ENCODE data around the gene SSC5D. TPM values are rescaled to one million over a fixed set of nuclear protein-coding genes. Genes with fewer than 3 reads are reported as not detected.
A peak's percentile ranks its signal among the peaks of the same experiment; 100 is the strongest.

Gene SSC5D
- total RNA-seq, 1 donor from 2014 or later: 67.9 TPM

GRCh38 chr19:55454787-55455243, 33.4 kb upstream of the SSC5D start:
- no peak for DNase-seq (ENCODE audit: low spot score)

GRCh38 chr19:55455576-55456235, 32.5 kb upstream of the SSC5D start:
- no peak for DNase-seq (ENCODE audit: low spot score)

- DNase-seq (ENCODE audit: low spot score): no peak
Observed at GRCh38 chr19:55456347-55456746, 31.9 kb upstream of the SSC5D start.

GRCh38 chr19:55457683-55458457, 30.4 kb upstream of the SSC5D start:
- DNase-seq (ENCODE audit: low spot score): no peak

- DNase-seq (ENCODE audit: low spot score): no peak
Observed at GRCh38 chr19:55459551-55459949, 28.7 kb upstream of the SSC5D start.

GRCh38 chr19:55459950-55460657, 28.1 kb upstream of the SSC5D start:
- peak; percentile 58 for DNase-seq (ENCODE audit: low spot score)

- DNase-seq (ENCODE audit: low spot score): peak; percentile 92
Observed at GRCh38 chr19:55460670-55461258, 27.5 kb upstream of the SSC5D start.

- peak; percentile 100 for DNase-seq (ENCODE audit: low spot score)
Observed at GRCh38 chr19:55461259-55461973, 26.8 kb upstream of the SSC5D start, which contains the start of gene ISOC2. Gene ISOC2, minus strand, starts transcription at chr19:55461642. Its CDS starts 5,156 bp downstream, at chr19:55456486.

- peak; percentile 51 for DNase-seq (ENCODE audit: low spot score)
Observed at GRCh38 chr19:55461974-55462626, 26.1 kb upstream of the SSC5D start.

- DNase-seq (ENCODE audit: low spot score): no peak
Observed at GRCh38 chr19:55462722-55463121, 25.5 kb upstream of the SSC5D start.

- no peak for DNase-seq (ENCODE audit: low spot score)
Observed at GRCh38 chr19:55463583-55464031, 24.6 kb upstream of the SSC5D start.

- no peak for DNase-seq (ENCODE audit: low spot score)
Observed at GRCh38 chr19:55464039-55464661, 24.1 kb upstream of the SSC5D start.

GRCh38 chr19:55464662-55465054, 23.6 kb upstream of the SSC5D start, which contains the start of gene C19orf85:
Gene C19orf85, minus strand, starts transcription at chr19:55464751. Its CDS starts 197 bp downstream, at chr19:55464554.
- DNase-seq (ENCODE audit: low spot score): no peak

GRCh38 chr19:55465460-55466240, 22.6 kb upstream of the SSC5D start:
- DNase-seq (ENCODE audit: low spot score): no peak

GRCh38 chr19:55466241-55466614, 22.0 kb upstream of the SSC5D start:
- DNase-seq (ENCODE audit: low spot score): no peak

- peak; percentile 46 for DNase-seq (ENCODE audit: low spot score)
Observed at GRCh38 chr19:55467236-55468053, 20.8 kb upstream of the SSC5D start.

GRCh38 chr19:55468054-55468393, 20.2 kb upstream of the SSC5D start:
- no peak for DNase-seq (ENCODE audit: low spot score)

- DNase-seq (ENCODE audit: low spot score): no peak
Observed at GRCh38 chr19:55471266-55471665, 17.0 kb upstream of the SSC5D start.

Data from umbilical cord (tissue), 2 donors.